Measurements from ENCODE around the gene SAMD11.

GRCh38 chr1:983798-984475, 60.2 kb downstream of the SAMD11 start:
- TF ChIP-seq, protein P1, sequence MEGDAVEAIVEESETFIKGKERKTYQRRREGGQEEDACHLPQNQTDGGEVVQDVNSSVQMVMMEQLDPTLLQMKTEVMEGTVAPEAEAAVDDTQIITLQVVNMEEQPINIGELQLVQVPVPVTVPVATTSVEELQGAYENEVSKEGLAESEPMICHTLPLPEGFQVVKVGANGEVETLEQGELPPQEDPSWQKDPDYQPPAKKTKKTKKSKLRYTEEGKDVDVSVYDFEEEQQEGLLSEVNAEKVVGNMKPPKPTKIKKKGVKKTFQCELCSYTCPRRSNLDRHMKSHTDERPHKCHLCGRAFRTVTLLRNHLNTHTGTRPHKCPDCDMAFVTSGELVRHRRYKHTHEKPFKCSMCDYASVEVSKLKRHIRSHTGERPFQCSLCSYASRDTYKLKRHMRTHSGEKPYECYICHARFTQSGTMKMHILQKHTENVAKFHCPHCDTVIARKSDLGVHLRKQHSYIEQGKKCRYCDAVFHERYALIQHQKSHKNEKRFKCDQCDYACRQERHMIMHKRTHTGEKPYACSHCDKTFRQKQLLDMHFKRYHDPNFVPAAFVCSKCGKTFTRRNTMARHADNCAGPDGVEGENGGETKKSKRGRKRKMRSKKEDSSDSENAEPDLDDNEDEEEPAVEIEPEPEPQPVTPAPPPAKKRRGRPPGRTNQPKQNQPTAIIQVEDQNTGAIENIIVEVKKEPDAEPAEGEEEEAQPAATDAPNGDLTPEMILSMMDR (IDR thresholded peaks at IDR 0.05): peak; percentile 33 to 80 (median 49)
- TF ChIP-seq EP300 (IDR thresholded peaks at IDR 0.05) (no peak), POLR2A (IDR thresholded peaks at IDR 0.05) (no peak)
